ENCODE data around the gene SREBF2. TPM values are rescaled to one million over a fixed set of nuclear protein-coding genes. Genes with fewer than 3 reads are reported as not detected.

SREBF2 gene
- polyA plus RNA-seq, 2 of the 4 experiments (the other 2 are of a cell fraction): 19.4 to 30.8 TPM

DNA sequence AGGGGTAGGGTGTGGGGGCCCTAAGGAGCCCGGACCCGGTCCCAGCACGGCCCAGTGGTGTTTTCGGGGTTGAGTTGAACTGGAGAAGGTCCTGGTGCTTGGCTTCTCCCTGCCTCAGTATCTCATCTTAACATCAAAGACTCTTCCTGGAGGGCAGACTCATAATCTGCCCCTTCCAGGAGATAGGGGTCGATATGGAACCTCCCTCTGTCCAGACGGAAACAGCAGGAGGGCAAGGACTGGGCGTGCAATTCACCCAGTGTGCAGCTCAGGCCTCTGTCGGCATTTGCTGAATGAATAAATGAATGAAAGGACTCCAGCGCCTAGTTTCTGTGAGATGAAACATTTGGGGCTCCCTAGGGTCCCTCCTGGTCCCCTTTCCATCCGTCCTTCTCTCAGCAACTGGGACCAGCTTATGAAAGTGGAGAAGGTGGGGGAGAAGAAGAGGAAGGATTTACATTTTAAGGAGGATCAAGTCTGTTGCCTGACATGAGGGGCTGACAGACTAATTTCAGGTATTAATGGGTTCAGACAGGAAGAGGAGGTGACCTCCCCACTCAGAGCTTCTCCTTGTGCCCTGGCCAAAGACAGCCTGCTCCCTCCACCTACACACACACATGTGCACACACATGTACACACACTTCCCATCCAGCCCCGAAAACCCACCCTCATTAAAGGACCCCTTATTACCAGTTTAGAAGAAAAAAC, 83.0 kb downstream of the SREBF2 start (continued):
- no peak for TF ChIP-seq HEYL (CRISPR knock-in tag; IDR thresholded peaks at IDR 0.05)
- no peak for TF ChIP-seq CBX8 (IDR thresholded peaks at IDR 0.05)
- TF ChIP-seq, protein P1, sequence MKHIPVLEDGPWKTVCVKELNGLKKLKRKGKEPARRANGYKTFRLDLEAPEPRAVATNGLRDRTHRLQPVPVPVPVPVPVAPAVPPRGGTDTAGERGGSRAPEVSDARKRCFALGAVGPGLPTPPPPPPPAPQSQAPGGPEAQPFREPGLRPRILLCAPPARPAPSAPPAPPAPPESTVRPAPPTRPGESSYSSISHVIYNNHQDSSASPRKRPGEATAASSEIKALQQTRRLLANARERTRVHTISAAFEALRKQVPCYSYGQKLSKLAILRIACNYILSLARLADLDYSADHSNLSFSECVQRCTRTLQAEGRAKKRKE (CRISPR knock-in tag; IDR thresholded peaks at IDR 0.05; ENCODE audit: low read depth): no peak
- no peak for TF ChIP-seq PHF8 (IDR thresholded peaks at IDR 0.05; ENCODE audit: borderline replicate concordance, low read depth)
- TF ChIP-seq, protein P2, sequence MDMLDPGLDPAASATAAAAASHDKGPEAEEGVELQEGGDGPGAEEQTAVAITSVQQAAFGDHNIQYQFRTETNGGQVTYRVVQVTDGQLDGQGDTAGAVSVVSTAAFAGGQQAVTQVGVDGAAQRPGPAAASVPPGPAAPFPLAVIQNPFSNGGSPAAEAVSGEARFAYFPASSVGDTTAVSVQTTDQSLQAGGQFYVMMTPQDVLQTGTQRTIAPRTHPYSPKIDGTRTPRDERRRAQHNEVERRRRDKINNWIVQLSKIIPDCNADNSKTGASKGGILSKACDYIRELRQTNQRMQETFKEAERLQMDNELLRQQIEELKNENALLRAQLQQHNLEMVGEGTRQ (IDR thresholded peaks at IDR 0.05): no peak
- no peak for TF ChIP-seq EHMT2 (IDR thresholded peaks at IDR 0.05; ENCODE audit: low read depth)
- TF ChIP-seq JUN (IDR thresholded peaks at IDR 0.05): no peak
- TF ChIP-seq ZSCAN20 (CRISPR knock-in tag; IDR thresholded peaks at IDR 0.05): no peak

DNA sequence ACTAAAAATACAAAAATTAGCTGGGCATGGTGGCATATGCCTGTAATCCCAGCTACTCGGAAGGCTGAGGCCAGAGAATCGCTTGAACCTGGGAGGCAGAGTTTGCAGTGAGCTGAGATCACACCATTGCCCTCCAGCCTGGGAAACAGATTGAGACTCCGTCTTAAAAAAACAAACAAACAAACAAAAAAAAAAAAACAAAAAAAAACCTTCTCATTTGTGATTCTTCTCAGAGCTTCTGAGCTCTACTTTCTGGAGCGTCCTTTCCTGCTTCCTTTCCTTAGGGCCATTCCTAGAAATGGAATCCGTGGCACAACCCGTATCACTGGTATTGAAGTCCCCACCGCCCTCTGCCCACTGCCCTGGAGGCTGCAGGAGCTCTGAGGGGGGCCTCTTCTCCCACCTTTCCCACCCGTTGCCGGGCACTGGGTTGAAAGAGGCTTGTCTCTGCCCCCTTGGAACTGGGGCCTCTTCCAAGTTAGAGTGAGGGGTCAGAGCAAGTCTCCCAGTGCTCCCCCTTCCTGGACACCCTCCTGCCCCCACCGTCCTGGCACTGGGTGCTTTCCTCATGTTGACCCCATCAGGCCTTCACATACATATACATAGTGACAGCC, 83.9 kb downstream of the SREBF2 start:
- DNase-seq (ENCODE audit: low read depth in 1 of 2, low spot score in 1 of 2) (no peak), FAIRE-seq (no peak), ATAC-seq (no peak)
- Histone ChIP-seq H3K9me3 (no peaks in the 10 kb centered on the region), H3K4me2 (no peak overlapping the region), H3K4me3 (no peak overlapping the region), H3K4me1 (peaks cover 4% of the 10 kb centered on the region; the same call in 2 of the 3 replicates), H3K27ac (no peak overlapping the region)
- 68% methylated on average over 8 of the region's 10 CpGs for WGBS (ENCODE audit: missing lambda C conversion rate)
- ChIA-PET CTCF (interaction anchor here (2.7 kb wide), 1 partner anchor 10 kb away, joined by 15 read pairs; the partner anchor contains the start of gene TNFRSF13C), POLR2A (interaction anchor here (0.7 kb wide), 1 partner anchor 24 kb away, joined by 3 read pairs; no protein-coding TSS in a partner anchor)
- TF ChIP-seq, protein P3, sequence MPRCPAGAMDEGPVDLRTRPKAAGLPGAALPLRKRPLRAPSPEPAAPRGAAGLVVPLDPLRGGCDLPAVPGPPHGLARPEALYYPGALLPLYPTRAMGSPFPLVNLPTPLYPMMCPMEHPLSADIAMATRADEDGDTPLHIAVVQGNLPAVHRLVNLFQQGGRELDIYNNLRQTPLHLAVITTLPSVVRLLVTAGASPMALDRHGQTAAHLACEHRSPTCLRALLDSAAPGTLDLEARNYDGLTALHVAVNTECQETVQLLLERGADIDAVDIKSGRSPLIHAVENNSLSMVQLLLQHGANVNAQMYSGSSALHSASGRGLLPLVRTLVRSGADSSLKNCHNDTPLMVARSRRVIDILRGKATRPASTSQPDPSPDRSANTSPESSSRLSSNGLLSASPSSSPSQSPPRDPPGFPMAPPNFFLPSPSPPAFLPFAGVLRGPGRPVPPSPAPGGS (IDR thresholded peaks at IDR 0.05): no peak
- TF ChIP-seq POLR2AphosphoS2 (conservative IDR thresholded peaks at IDR 0.05; ENCODE audit: low read length) (no peak), GATA3 (IDR thresholded peaks at IDR 0.05; ENCODE audit: borderline replicate concordance) (no peak), PHF8 (IDR thresholded peaks at IDR 0.05; ENCODE audit: borderline replicate concordance, low read depth) (no peak), CHD2 (IDR thresholded peaks at IDR 0.05; ENCODE audit: low read length, partially characterized antibody) (no peak)
- TF ChIP-seq, protein P4, sequence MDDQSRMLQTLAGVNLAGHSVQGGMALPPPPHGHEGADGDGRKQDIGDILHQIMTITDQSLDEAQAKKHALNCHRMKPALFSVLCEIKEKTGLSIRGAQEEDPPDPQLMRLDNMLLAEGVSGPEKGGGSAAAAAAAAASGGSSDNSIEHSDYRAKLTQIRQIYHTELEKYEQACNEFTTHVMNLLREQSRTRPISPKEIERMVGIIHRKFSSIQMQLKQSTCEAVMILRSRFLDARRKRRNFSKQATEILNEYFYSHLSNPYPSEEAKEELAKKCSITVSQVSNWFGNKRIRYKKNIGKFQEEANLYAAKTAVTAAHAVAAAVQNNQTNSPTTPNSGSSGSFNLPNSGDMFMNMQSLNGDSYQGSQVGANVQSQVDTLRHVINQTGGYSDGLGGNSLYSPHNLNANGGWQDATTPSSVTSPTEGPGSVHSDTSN (IDR thresholded peaks at IDR 0.05): no peak

DNA sequence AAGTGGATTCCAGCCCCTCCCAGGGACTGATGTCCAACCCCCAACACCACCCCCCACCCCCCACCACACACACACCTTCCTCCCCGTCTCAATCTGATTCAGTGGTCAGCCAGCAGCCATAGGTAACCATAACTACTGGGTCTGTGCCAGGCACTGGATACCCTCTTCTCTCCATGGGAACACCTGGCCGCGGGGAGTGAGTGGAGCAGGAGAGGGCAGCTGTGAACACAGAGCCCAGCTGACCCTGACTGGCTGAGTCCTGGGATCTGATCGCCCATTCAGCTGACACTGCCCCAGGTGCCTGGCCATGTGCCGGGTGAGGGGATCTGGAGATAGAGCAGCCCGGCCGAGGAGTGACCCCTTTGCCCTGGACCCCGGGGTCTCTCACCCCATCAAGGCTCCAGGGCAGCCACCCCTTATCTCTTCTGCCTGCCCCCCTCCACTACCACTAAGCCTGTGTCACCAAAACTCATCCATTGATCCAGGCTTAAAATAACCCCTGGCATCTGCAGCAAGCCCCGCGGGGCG, 84.5 kb downstream of the SREBF2 start:
- no peak; a peak in 1 of 6 replicates for ATAC-seq

More for the DNA sequence above, 84.5 kb downstream of the SREBF2 start:
- DNase-seq (ENCODE audit: low read depth in 1 of 2, low spot score in 1 of 2) (no peak), FAIRE-seq (no peak)
- 100% methylated on average over 4 of the region's 11 CpGs for WGBS (ENCODE audit: missing lambda C conversion rate)
- ChIA-PET CTCF (interaction anchor here (2.7 kb wide), 1 partner anchor 9 kb away, joined by 15 read pairs; the partner anchor contains the start of gene TNFRSF13C), POLR2A (no interaction called here)
- TF ChIP-seq EP300 (IDR thresholded peaks at IDR 0.05) (no peak), EHF (CRISPR knock-in tag; IDR thresholded peaks at IDR 0.05) (no peak), POLR2A (IDR thresholded peaks at IDR 0.05; ENCODE audit: low read length) (no peak), SREBF2 (IDR thresholded peaks at IDR 0.05) (no peak), HDAC2 (IDR thresholded peaks at IDR 0.05) (no peak), RAD21 (conservative IDR thresholded peaks at IDR 0.05 in 1 of 2, IDR thresholded peaks at IDR 0.05 in 1 of 2) (no peak), JUNB (IDR thresholded peaks at IDR 0.05) (no peak), CBX8 (IDR thresholded peaks at IDR 0.05) (no peak), RFX5 (IDR thresholded peaks at IDR 0.05) (no peak), PHF8 (IDR thresholded peaks at IDR 0.05; ENCODE audit: borderline replicate concordance, low read depth) (no peak), POLR2AphosphoS2 (conservative IDR thresholded peaks at IDR 0.05; ENCODE audit: low read length) (no peak), CHD4 (IDR thresholded peaks at IDR 0.05; ENCODE audit: borderline replicate concordance) (no peak), RNF2 (IDR thresholded peaks at IDR 0.05; ENCODE audit: borderline replicate concordance, low read depth) (no peak), TP53 (CRISPR knock-in tag; IDR thresholded peaks at IDR 0.05) (no peak), FOSL2 (IDR thresholded peaks at IDR 0.05) (no peak), FOSL2 (CRISPR knock-in tag; IDR thresholded peaks at IDR 0.05) (no peak)
- Histone ChIP-seq H3K9me3 (no peaks in the 10 kb centered on the region), H3K4me2 (no peak overlapping the region), H3K4me1 (peaks cover 4% of the 10 kb centered on the region; the same call in 2 of the 3 replicates), H3K27ac (no peak overlapping the region), H3K4me3 (no peak overlapping the region)
